Mesenchymal stem cell (in vitro differentiated cells and primary cell): ENCODE data around the gene CYBC1.

Experiments
- DNase-seq: peaks from one replicate; pipeline ENCODE4 v3.0.0-alpha.2; 2013
- H2AFZ ChIP-seq: one replicate; pipeline ENCODE4 v1.6.1; 2013; ENCODE audit warnings: low read depth, mild to moderate bottlenecking, control low read depth, inconsistent platforms, low read length, moderate library complexity
- H2AK5ac ChIP-seq: 2 replicates; pipeline ENCODE4 v1.6.1; 2013; ENCODE audit warnings: low read length, moderate library complexity, mild to moderate bottlenecking, inconsistent platforms; ENCODE audit not compliant: severe bottlenecking
- H2BK120ac ChIP-seq: one replicate; pipeline ENCODE4 v1.6.1; 2013; ENCODE audit warnings: low read depth, mild to moderate bottlenecking, inconsistent platforms, low read length, moderate library complexity
- H2BK12ac ChIP-seq, 2 experiments: one replicate each; pipeline ENCODE4 v1.6.1; 2013; ENCODE audit warnings: inconsistent platforms in 2 of 2, low read length in 2 of 2, mild to moderate bottlenecking in 2 of 2, moderate library complexity in 2 of 2, control low read depth in 1 of 2
- H2BK15ac ChIP-seq: one replicate; pipeline ENCODE4 v1.6.1; 2013; ENCODE audit warnings: mild to moderate bottlenecking, low read depth, inconsistent platforms; ENCODE audit not compliant: poor library complexity, severe bottlenecking
- H2BK5ac ChIP-seq: 2 replicates; pipeline ENCODE4 v1.6.1; 2013; ENCODE audit warnings: low read depth, mild to moderate bottlenecking, low read length, control low read depth, inconsistent platforms; ENCODE audit not compliant: poor library complexity, severe bottlenecking
- H3K14ac ChIP-seq, 2 experiments: one replicate each; pipeline ENCODE4 v1.6.1; 2013; ENCODE audit warnings: inconsistent platforms in 2 of 2, low read length in 2 of 2, control low read depth in 1 of 2, mild to moderate bottlenecking in 1 of 2, moderate library complexity in 1 of 2
- H3K18ac ChIP-seq, 2 experiments: one replicate each; pipeline ENCODE4 v1.6.1; 2013; ENCODE audit warnings: inconsistent platforms in 2 of 2, low read length in 2 of 2, control low read depth in 1 of 2, low read depth in 1 of 2, mild to moderate bottlenecking in 1 of 2
- H3K23ac ChIP-seq, 2 experiments: one replicate each; pipeline ENCODE4 v1.6.1; 2013; ENCODE audit warnings: inconsistent platforms in 2 of 2, low read length in 2 of 2, mild to moderate bottlenecking in 2 of 2, moderate library complexity in 2 of 2, control low read depth in 1 of 2
- H3K27ac ChIP-seq: 2 replicates; pipeline ENCODE4 v1.5.1; 2013; ENCODE audit warnings: mild to moderate bottlenecking, moderate library complexity, low read length, control low read depth, inconsistent platforms; ENCODE audit not compliant: poor library complexity, severe bottlenecking
- H3K27me3 ChIP-seq, 2 experiments: 2 replicates each; pipeline versions ENCODE4 v1.6.1 to v1.7.0; 2013; ENCODE audit warnings: low read length in 2 of 2, mild to moderate bottlenecking in 2 of 2, moderate library complexity in 2 of 2, control low read depth in 1 of 2, inconsistent platforms in 1 of 2; ENCODE audit not compliant: control insufficient read depth in 1 of 2, insufficient read depth in 1 of 2
- H3K36me3 ChIP-seq, 2 experiments: 2 replicates each; pipeline versions ENCODE4 v1.6.1 to v1.7.0; 2013; ENCODE audit warnings: low read length in 2 of 2, control low read depth in 1 of 2, inconsistent platforms in 1 of 2, low read depth in 1 of 2, mild to moderate bottlenecking in 1 of 2; ENCODE audit not compliant: insufficient read depth in 2 of 2, control insufficient read depth in 1 of 2
- H3K4ac ChIP-seq, 2 experiments: one replicate each; pipeline ENCODE4 v1.6.1; 2013; ENCODE audit warnings: inconsistent platforms in 2 of 2, low read length in 2 of 2, mild to moderate bottlenecking in 2 of 2, moderate library complexity in 2 of 2, control low read depth in 1 of 2, low read depth in 1 of 2
- H3K4me1 ChIP-seq: 2 replicates; pipeline ENCODE4 v1.6.1; 2013; ENCODE audit warnings: low read depth, low read length, control low read depth; ENCODE audit not compliant: control insufficient read depth, insufficient read depth
- H3K4me2 ChIP-seq: 2 replicates; pipeline ENCODE4 v1.6.1; 2013; ENCODE audit warnings: low read length, mild to moderate bottlenecking, inconsistent platforms; ENCODE audit not compliant: poor library complexity, severe bottlenecking
- H3K4me3 ChIP-seq, 2 experiments: 2 replicates each; pipeline versions ENCODE4 v1.5.1 to v1.7.0; 2013; ENCODE audit warnings: low read length in 2 of 2, mild to moderate bottlenecking in 2 of 2, control low read depth in 1 of 2, low read depth in 1 of 2; ENCODE audit not compliant: insufficient read depth in 1 of 2
- H3K79me1 ChIP-seq: replicated peaks from 2 replicates; pipeline ENCODE4 v1.6.1; 2013; ENCODE audit warnings: mild to moderate bottlenecking, control low read depth, low read length, inconsistent platforms; ENCODE audit not compliant: poor library complexity, severe bottlenecking
- H3K9ac ChIP-seq: 2 replicates; pipeline ENCODE4 v1.7.0; 2013; ENCODE audit warnings: mild to moderate bottlenecking, low read length, moderate library complexity
- H3K9me3 ChIP-seq: 2 replicates; pipeline ENCODE4 v1.7.0; 2013; ENCODE audit warnings: mild to moderate bottlenecking, low read length; ENCODE audit not compliant: control insufficient read depth
- H4K8ac ChIP-seq: one replicate; pipeline ENCODE4 v1.6.1; 2013; ENCODE audit warnings: inconsistent platforms, mild to moderate bottlenecking, low read length, moderate library complexity
- H4K91ac ChIP-seq: one replicate; pipeline ENCODE4 v1.6.1; 2013; ENCODE audit warnings: mild to moderate bottlenecking, low read length, inconsistent platforms
- WGBS: methylation state at CpG from one replicate; pipeline ENCODE4 v1.1.7; 2013; ENCODE audit warnings: mixed read lengths; 5-methylcytosine and 5-hydroxymethylcytosine counted together

Gene CYBC1

DNA sequence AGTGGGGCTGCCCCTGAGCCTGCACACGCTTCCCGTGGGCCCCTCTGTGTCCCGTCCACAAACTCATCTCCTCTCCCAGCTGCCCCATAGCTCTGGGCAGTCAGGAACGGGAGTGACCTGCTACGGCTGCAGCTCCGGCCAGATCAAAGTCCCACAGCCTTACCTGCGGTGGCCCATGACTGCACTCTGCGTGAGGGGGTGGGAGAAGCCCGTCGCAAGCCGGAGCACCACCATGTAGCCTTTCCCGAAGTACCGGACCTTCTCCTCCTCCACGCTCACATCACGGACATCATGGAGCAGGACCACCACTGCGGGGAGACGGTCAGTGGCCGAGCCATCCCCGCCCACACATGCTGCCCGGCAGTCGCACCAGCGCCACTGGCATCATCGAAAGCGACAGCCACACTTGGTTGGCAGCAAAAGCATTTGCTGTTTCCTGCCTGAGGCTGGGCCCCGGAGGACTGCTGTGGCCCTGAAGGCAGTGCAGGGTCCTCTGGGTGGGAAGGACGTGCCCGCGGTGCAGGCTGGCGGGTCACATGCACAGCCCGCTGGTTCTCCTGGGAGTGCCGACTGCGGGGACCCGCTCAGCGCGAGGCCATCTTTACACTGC lies 6.2 kb downstream of the CYBC1 start:
- Histone ChIP-seq H3K4me1 (peaks cover 31% of the 10 kb centered on the region), H2BK120ac (no peak overlapping the region), H2BK12ac (no peak overlapping the region), H2BK5ac (no peak overlapping the region), H3K4me3 (no peak overlapping the region), H3K18ac (no peak overlapping the region), H2AFZ (no peak overlapping the region), H3K14ac (no peak overlapping the region), H2AK5ac (no peak overlapping the region), H3K27ac (no peak overlapping the region), H4K91ac (no peak overlapping the region), H2BK15ac (no peak overlapping the region), H3K9ac (no peak overlapping the region), H3K9me3 (no peaks in the 10 kb centered on the region), H4K8ac (no peak overlapping the region), H3K4ac (no peak overlapping the region), H3K27me3 (no peaks in the 10 kb centered on the region), H3K23ac (no peak overlapping the region), H3K79me1 (peaks cover 26% of the 10 kb centered on the region), H3K36me3 (peaks cover 39 to 78% of the 10 kb centered on the region in 2 experiments), H3K4me2 (no peak overlapping the region)
- 95% methylated on average over 35 of the region's 35 CpGs for WGBS
- no peak for DNase-seq

DNA sequence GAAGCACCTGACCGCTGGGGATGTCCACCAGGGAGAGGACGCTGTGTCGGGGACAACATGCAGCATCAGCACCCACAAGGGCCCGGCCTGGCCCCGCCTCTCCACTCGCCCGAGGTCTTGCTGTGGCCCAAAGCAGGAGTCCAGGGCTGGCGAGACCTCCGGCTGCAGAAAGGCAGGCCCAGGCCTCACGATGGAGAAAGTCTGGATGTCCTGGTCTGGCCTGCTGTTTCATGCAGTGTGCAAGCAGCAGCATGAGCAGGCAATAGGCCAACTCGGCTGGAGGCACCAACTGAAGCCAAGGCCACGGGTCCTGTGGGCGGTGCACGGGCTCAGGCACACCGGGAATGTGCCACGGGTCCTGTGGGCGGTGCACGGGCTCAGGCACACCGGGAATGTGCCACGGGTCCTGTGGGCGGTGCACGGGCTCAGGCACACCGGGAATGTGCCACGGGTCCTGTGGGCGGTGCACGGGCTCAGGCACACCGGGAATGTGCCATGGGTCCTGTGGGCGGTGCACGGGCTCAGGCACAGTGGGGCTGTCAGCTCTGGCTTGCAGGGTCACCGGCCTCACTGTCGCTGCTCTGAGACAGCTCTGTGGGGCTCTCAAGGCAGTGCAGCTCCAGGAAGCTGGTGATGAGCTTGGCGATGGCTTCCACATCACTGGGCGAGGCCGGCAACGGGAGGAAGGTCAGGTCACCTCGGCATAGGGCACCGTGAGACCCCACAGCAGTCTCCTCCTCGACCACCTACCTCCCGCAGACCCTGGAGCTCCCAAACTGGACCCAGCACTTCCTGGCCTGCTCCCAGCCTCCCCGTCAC lies 6.9 kb downstream of the CYBC1 start:
- H3K79me1 ChIP-seq: peaks cover 22% of the 10 kb centered on the region
- no peaks in the 10 kb centered on the region for H3K27me3 ChIP-seq
- peaks cover 39 to 83% of the 10 kb centered on the region in 2 experiments for H3K36me3 ChIP-seq
- no peak for DNase-seq
- H3K4me1 ChIP-seq: peaks cover 27% of the 10 kb centered on the region
- H3K14ac ChIP-seq: no peak overlapping the region
- no peak overlapping the region for H3K9ac ChIP-seq
- H3K18ac ChIP-seq: no peak overlapping the region
- H3K4me3 ChIP-seq: no peak overlapping the region
- H3K4me2 ChIP-seq: no peak overlapping the region
- no peak overlapping the region for H3K4ac ChIP-seq
- H2AFZ ChIP-seq: no peak overlapping the region
- H2BK12ac ChIP-seq: no peak overlapping the region
- no peak overlapping the region for H2BK5ac ChIP-seq
- no peak overlapping the region for H3K27ac ChIP-seq
- H2BK15ac ChIP-seq: no peak overlapping the region
- 98% methylated on average over 33 of the region's 40 CpGs for WGBS
- H2BK120ac ChIP-seq: no peak overlapping the region
- no peak overlapping the region for H3K23ac ChIP-seq
- H4K91ac ChIP-seq: no peak overlapping the region
- H2AK5ac ChIP-seq: no peak overlapping the region
- H3K9me3 ChIP-seq: no peaks in the 10 kb centered on the region
- no peak overlapping the region for H4K8ac ChIP-seq

DNA sequence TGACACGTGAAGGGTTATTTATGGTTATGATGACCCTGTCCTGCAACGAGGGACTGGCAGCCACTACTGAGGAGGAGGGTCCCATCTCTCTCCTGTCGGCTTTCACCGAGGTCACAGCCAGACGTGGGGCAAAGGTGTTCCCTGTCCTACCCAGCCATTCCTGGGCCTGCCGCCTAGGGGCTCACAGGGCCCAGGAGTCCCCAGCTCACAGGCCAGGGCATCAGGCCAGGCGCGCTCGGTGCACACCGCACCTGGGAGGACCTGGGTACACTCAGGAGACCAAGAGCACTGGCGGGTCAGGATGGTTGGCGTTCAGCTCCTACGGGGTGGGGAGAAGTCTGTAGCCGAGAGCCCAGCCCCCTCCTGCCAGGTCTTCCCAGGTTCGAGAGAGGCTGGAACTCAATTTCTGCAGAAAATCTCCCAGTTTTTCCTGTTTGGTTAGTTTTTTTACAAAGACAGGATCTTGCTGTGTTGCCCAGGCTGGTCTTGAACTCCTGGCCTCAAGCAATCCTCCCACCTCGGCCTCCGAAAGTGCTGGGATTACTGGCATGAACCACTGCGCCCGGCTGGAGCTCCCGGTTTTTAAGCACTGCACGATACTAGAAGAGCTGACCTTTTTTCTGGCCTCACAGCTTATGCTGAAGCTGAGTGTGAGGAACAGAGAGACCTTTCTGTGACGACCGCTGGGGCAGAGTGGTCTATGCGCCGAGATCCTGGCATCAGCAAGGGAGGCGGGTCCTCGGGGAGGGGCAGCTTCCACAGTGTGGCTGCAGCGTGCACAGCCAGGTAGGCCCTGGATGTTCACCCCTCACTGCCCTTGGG lies 7.7 kb downstream of the CYBC1 start:
- Histone ChIP-seq H3K4me2 (no peak overlapping the region), H2AK5ac (no peak overlapping the region), H3K27me3 (no peaks in the 10 kb centered on the region), H4K91ac (no peak overlapping the region), H3K14ac (no peak overlapping the region), H3K23ac (no peak overlapping the region), H2BK15ac (no peak overlapping the region), H4K8ac (no peak overlapping the region), H3K27ac (no peak overlapping the region), H3K9me3 (no peaks in the 10 kb centered on the region), H3K4me1 (peaks cover 27% of the 10 kb centered on the region), H2BK12ac (no peak overlapping the region), H2AFZ (no peak overlapping the region), H3K18ac (no peak overlapping the region), H3K4me3 (no peak overlapping the region), H2BK5ac (no peak overlapping the region), H2BK120ac (no peak overlapping the region), H3K36me3 (peaks cover 38 to 85% of the 10 kb centered on the region in 2 experiments), H3K9ac (no peak overlapping the region), H3K4ac (no peak overlapping the region), H3K79me1 (peaks cover 20% of the 10 kb centered on the region)
- WGBS: 95% methylated on average over 28 of the region's 28 CpGs
- DNase-seq: no peak
